K562 (cell line): ENCODE measurements around the gene NTRK1. TPM values are rescaled to one million over a fixed set of nuclear protein-coding genes. Genes with fewer than 3 reads are reported as not detected.

Experiments
- BCL6 ChIP-seq: fragments of 250-450 bp; sonication (Bioruptor Pico); IDR thresholded peaks from 2 replicates; pipeline ENCODE4 v1.4.0; 2020
- CCNT2 ChIP-seq: IDR thresholded peaks from 2 replicates; pipeline ENCODE4 v1.6.1; 2011; ENCODE audit warnings: borderline replicate concordance, low read depth, mild to moderate bottlenecking, moderate library complexity, mixed read lengths, low read length; ENCODE audit not compliant: insufficient read length; ENCODE audit errors: extremely low read depth
- DMBX1 ChIP-seq: fragments of 250-450 bp; sonication (Bioruptor Pico); IDR thresholded peaks from 2 replicates; pipeline ENCODE4 v1.8.0; 2022; ENCODE audit warnings: inconsistent platforms, mild to moderate bottlenecking, moderate library complexity, borderline replicate concordance
- HDAC1 ChIP-seq, 2 experiments: fragments of 450-650 bp; IDR thresholded peaks; 2 replicates each; pipeline ENCODE4 v1.6.1; 2016 to 2017; ENCODE audit warnings: inconsistent platforms in 1 of 2, mild to moderate bottlenecking in 1 of 2, moderate library complexity in 1 of 2
- ILK ChIP-seq: fragments of 450-650 bp; IDR thresholded peaks from 2 replicates; pipeline ENCODE4 v1.6.1; 2016; ENCODE audit warnings: missing genetic modification characterization, low read depth, mild to moderate bottlenecking, missing compliant biosample characterization, moderate library complexity, borderline replicate concordance
- KDM1A ChIP-seq, 2 experiments: fragments of 450-650 bp; IDR thresholded peaks; 2 replicates each; pipeline ENCODE4 v1.6.1; 2016; ENCODE audit warnings: mild to moderate bottlenecking in 2 of 2
- NR4A1 ChIP-seq, 2 experiments: fragments of 250-450 bp in 1 of 2; fragments of 450-650 bp in 1 of 2; sonication (Bioruptor Pico) in 1 of 2; IDR thresholded peaks; 2 replicates each; pipeline versions ENCODE4 v1.4.0 to v1.6.1; 2016 to 2020; ENCODE audit warnings: mild to moderate bottlenecking in 2 of 2, missing compliant biosample characterization in 1 of 2, missing genetic modification characterization in 1 of 2, moderate library complexity in 1 of 2
- POLR2G ChIP-seq: fragments of 200-400 bp; formaldehyde crosslinking; IDR thresholded peaks from 2 replicates; pipeline ENCODE4 v1.6.1; 2017; ENCODE audit warnings: low read depth, mild to moderate bottlenecking, antibody characterized with exemption, low read length, moderate library complexity
- POLR2H ChIP-seq: IDR thresholded peaks from 2 replicates; pipeline ENCODE4 v1.6.1; 2016; ENCODE audit warnings: missing genetic modification characterization, low read depth, mild to moderate bottlenecking, control low read depth, missing compliant biosample characterization, moderate library complexity
- SMC3 ChIP-seq: conservative IDR thresholded peaks from 2 replicates; pipeline ENCODE4 v1.6.1; 2011; ENCODE audit warnings: low read depth, low read length, improper control_type of control experiment; ENCODE audit not compliant: insufficient read depth
- TCFL5 ChIP-seq: fragments of 250-450 bp; sonication (Bioruptor Pico); conservative IDR thresholded peaks from 2 replicates; pipeline ENCODE4 v1.6.1; 2021; ENCODE audit warnings: mild to moderate bottlenecking, moderate library complexity, matching md5 sums
- TOE1 ChIP-seq, 2 experiments: fragments of 450-650 bp in 1 of 2; sonication (generic) in 1 of 2; formaldehyde crosslinking in 1 of 2; IDR thresholded peaks; 2 replicates each; pipeline versions ENCODE4 v1.7.1 to v1.8.0; 2016 to 2022; ENCODE audit warnings: borderline replicate concordance in 2 of 2, mild to moderate bottlenecking in 2 of 2, antibody characterized with exemption in 1 of 2, inconsistent platforms in 1 of 2, low read depth in 1 of 2, missing genetic modification reagents in 1 of 2, moderate library complexity in 1 of 2
- ZBTB8A ChIP-seq: fragments of 450-650 bp; IDR thresholded peaks from 2 replicates; pipeline ENCODE4 v1.6.1; 2018; ENCODE audit warnings: mild to moderate bottlenecking, moderate library complexity; ENCODE audit not compliant: partially characterized antibody
- ZNF140 ChIP-seq: fragments of 250-450 bp; sonication (Bioruptor Pico); IDR thresholded peaks from 2 replicates; pipeline ENCODE4 v1.8.0; 2021; ENCODE audit warnings: moderate library complexity, mild to moderate bottlenecking, inconsistent platforms
- ZNF644 ChIP-seq: fragments of 200-800 bp; sonication (Bioruptor generic); IDR thresholded peaks from 2 replicates; pipeline ENCODE4 v1.6.1; 2016; ENCODE audit warnings: low read depth, missing genetic modification characterization, missing compliant biosample characterization
- polyA plus RNA-seq, 8 experiments: library from polyadenylated mRNA; depleted of rRNA in 4 of 8; stranded (reverse) in 5 of 8; unstranded in 3 of 8; fragments of >200 nt; fragmentation: Nextera tagmentation in 2 of 8; fragmentation: Illumina TruSeq in 1 of 8; extraction: Ambion mirVana in 2 of 8; extraction: Trizol in 1 of 8; gene quantifications; 2 replicates each; pipeline versions ENCODE4 v1.2.1 to v1.2.3, GENCODE V29; 2011 to 2014; ENCODE audit warnings: inconsistent platforms in 1 of 8, missing spikeins in 1 of 8
- total RNA-seq, 7 experiments: library from RNA; depleted of rRNA in 6 of 7; stranded (reverse); fragments of >200 nt in 6 of 7; fragmentation: Illumina TruSeq in 2 of 7; extraction: Trizol in 2 of 7; gene quantifications; 2 replicates each; pipeline versions ENCODE4 v1.2.1 to v1.2.3, GENCODE V29; 2011 to 2021; ENCODE audit warnings: low replicate concordance in 1 of 7
- TF ChIP-seq, protein P1 (sequence below): fragments of 150-350 bp; IDR thresholded peaks from 2 replicates; pipeline ENCODE4 v1.6.1; 2014; ENCODE audit warnings: low read depth, mild to moderate bottlenecking, low read length, borderline replicate concordance
- TF ChIP-seq, protein P2 (sequence below): fragments of 200-800 bp; sonication (Bioruptor generic); IDR thresholded peaks from 2 replicates; pipeline ENCODE4 v1.6.1; 2017; ENCODE audit warnings: missing genetic modification characterization, missing compliant biosample characterization
- TF ChIP-seq, protein P3 (sequence below): fragments of 200-800 bp; sonication (Bioruptor generic); IDR thresholded peaks from 2 replicates; pipeline ENCODE4 v1.6.1; 2017; ENCODE audit warnings: missing genetic modification characterization, missing compliant biosample characterization
- TF ChIP-seq, protein P4 (sequence below): IDR thresholded peaks from 2 replicates; pipeline ENCODE4 v1.6.1; 2014; ENCODE audit warnings: antibody characterized with exemption

NTRK1 gene
- total and polyA plus RNA-seq, 9 of the 15 experiments (the other 6 are each of a cell fraction or from before 2014, with no cell fraction given), result 0.46 to 30.0 (median 7.9) TPM

DNA sequence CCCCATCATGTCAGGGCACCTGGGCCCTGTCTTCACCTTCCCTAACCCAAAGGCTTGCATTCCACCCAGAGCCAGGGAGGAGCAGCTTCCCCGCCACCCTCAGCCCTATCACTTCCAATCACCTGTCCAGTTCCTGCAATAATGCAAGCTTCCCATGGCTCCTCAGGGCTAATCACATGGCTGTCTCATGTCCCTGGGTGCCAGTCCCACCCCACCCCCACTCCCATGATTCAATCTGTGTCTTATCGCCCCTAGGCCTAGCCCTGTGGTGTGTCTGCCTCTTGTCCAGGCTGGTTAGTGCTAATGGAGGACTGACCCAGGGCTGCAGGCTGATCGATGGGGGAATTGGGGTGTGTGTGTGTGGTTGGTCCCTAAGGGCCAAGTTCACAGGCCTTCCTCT, 21.9 kb downstream of the NTRK1 start (continued):
- TF ChIP-seq, protein P1, sequence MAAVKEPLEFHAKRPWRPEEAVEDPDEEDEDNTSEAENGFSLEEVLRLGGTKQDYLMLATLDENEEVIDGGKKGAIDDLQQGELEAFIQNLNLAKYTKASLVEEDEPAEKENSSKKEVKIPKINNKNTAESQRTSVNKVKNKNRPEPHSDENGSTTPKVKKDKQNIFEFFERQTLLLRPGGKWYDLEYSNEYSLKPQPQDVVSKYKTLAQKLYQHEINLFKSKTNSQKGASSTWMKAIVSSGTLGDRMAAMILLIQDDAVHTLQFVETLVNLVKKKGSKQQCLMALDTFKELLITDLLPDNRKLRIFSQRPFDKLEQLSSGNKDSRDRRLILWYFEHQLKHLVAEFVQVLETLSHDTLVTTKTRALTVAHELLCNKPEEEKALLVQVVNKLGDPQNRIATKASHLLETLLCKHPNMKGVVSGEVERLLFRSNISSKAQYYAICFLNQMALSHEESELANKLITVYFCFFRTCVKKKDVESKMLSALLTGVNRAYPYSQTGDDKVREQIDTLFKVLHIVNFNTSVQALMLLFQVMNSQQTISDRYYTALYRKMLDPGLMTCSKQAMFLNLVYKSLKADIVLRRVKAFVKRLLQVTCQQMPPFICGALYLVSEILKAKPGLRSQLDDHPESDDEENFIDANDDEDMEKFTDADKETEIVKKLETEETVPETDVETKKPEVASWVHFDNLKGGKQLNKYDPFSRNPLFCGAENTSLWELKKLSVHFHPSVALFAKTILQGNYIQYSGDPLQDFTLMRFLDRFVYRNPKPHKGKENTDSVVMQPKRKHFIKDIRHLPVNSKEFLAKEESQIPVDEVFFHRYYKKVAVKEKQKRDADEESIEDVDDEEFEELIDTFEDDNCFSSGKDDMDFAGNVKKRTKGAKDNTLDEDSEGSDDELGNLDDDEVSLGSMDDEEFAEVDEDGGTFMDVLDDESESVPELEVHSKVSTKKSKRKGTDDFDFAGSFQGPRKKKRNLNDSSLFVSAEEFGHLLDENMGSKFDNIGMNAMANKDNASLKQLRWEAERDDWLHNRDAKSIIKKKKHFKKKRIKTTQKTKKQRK, result no peak
- TF ChIP-seq SMC3 (no peak), NR4A1 (CRISPR knock-in tag; IDR thresholded peaks at IDR 0.05) (no peak), NR4A1 (tag; IDR thresholded peaks at IDR 0.05) (no peak), KDM1A (IDR thresholded peaks at IDR 0.05) (peak; percentile 38 to 45; a peak in 1 of 4 replicates), ZNF644 (no peak), ILK (tag) (no peak), DMBX1 (CRISPR knock-in tag) (peak; percentile 65; the same call in 1 of the 2 replicates), ZBTB8A (no peak), TCFL5 (CRISPR knock-in tag) (no peak), CCNT2 (peak; percentile 28), BCL6 (CRISPR knock-in tag) (no peak), HDAC1 (IDR thresholded peaks at IDR 0.05) (peak in 1 of 2 experiments; percentile 23; a peak in 1 of 4 replicates), POLR2H (tag) (no peak), POLR2G (no peak), TOE1 (IDR thresholded peaks at IDR 0.05; ENCODE audit: borderline replicate concordance) (peak; percentile 52; the same call in 1 of the 2 replicates), TOE1 (CRISPR knock-in tag; IDR thresholded peaks at IDR 0.05; ENCODE audit: borderline replicate concordance, low read depth) (no peak), ZNF140 (CRISPR knock-in tag) (no peak)
- TF ChIP-seq, protein P2, sequence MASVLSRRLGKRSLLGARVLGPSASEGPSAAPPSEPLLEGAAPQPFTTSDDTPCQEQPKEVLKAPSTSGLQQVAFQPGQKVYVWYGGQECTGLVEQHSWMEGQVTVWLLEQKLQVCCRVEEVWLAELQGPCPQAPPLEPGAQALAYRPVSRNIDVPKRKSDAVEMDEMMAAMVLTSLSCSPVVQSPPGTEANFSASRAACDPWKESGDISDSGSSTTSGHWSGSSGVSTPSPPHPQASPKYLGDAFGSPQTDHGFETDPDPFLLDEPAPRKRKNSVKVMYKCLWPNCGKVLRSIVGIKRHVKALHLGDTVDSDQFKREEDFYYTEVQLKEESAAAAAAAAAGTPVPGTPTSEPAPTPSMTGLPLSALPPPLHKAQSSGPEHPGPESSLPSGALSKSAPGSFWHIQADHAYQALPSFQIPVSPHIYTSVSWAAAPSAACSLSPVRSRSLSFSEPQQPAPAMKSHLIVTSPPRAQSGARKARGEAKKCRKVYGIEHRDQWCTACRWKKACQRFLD (CRISPR knock-in tag), result peak; percentile 29; the same call in 1 of the 2 replicates
- TF ChIP-seq, protein P3, sequence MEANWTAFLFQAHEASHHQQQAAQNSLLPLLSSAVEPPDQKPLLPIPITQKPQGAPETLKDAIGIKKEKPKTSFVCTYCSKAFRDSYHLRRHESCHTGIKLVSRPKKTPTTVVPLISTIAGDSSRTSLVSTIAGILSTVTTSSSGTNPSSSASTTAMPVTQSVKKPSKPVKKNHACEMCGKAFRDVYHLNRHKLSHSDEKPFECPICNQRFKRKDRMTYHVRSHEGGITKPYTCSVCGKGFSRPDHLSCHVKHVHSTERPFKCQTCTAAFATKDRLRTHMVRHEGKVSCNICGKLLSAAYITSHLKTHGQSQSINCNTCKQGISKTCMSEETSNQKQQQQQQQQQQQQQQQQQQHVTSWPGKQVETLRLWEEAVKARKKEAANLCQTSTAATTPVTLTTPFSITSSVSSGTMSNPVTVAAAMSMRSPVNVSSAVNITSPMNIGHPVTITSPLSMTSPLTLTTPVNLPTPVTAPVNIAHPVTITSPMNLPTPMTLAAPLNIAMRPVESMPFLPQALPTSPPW (CRISPR knock-in tag), result peak; percentile 51; the same call in 1 of the 2 replicates
- TF ChIP-seq, protein P4, sequence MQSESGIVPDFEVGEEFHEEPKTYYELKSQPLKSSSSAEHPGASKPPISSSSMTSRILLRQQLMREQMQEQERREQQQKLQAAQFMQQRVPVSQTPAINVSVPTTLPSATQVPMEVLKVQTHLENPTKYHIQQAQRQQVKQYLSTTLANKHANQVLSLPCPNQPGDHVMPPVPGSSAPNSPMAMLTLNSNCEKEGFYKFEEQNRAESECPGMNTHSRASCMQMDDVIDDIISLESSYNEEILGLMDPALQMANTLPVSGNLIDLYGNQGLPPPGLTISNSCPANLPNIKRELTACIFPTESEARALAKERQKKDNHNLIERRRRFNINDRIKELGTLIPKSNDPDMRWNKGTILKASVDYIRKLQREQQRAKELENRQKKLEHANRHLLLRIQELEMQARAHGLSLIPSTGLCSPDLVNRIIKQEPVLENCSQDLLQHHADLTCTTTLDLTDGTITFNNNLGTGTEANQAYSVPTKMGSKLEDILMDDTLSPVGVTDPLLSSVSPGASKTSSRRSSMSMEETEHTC, result peak; percentile 47; the same call in 1 of the 2 replicates
